HepG2 (cell line): ENCODE data around the gene LYPD3. TPM values are rescaled to one million over a fixed set of nuclear protein-coding genes. Genes with fewer than 3 reads are reported as not detected.

ENCODE experiments used
- ATAC-seq: fragments of 200-7000 bp; cut with Tn5 transposase; 3 replicates; pipeline ENCODE4 v1.9.1; 2020; ENCODE audit warnings: mild to moderate bottlenecking, moderate library complexity
- BruUV-seq: library from RNA; stranded (reverse); fragments of 400-500 nt; replicated peaks from 2 replicates; lab custom pipeline; 2021; lab: Mats Ljungman, UMichigan
- CTCF ChIA-PET: fragments of 300-600 bp; formaldehyde crosslinking; extraction: SDS; loops from one replicate; lab custom pipeline; 2021; ENCODE audit warnings: low total read pairs, inconsistent platforms, low intra/inter-chr PET ratio; lab: Yijun Ruan, JAX
- POLR2A ChIA-PET: fragments of 350-600 bp; sonication (Branson Sonifier 250); formaldehyde crosslinking; loops from one replicate; lab custom pipeline; 2020; ENCODE audit warnings: antibody characterized with exemption, inconsistent platforms; lab: Yijun Ruan, JAX
- DNase-seq: peaks from one replicate; pipeline ENCODE4 v3.0.0-alpha.2; 2015; ENCODE audit warnings: low spot score
- FAIRE-seq: peaks from 3 replicates; lab custom pipeline; 2011; peaks lifted over from hg19 to GRCh38; lab: Jason Lieb, UNC
- H2AFZ ChIP-seq: one replicate; pipeline ENCODE4 v1.6.1; 2011; ENCODE audit warnings: low read length, inconsistent platforms
- H3K27ac ChIP-seq: fragments of 300-600 bp; 3 replicates; pipeline ENCODE4 v1.8.0; 2011; ENCODE audit warnings: mixed run types, mild to moderate bottlenecking, mixed read lengths, low read length, inconsistent platforms; ENCODE audit not compliant: insufficient read depth; ENCODE audit errors: extremely low read length
- H3K27me3 ChIP-seq, 2 experiments: fragments of 200-600 bp in 1 of 2; 2 replicates in 1 of 2; 3 replicates in 1 of 2; pipeline versions ENCODE4 v1.6.0 to v1.8.0; 2011; ENCODE audit warnings: low read length in 2 of 2, mild to moderate bottlenecking in 2 of 2, moderate library complexity in 2 of 2, inconsistent platforms in 1 of 2; ENCODE audit not compliant: insufficient read depth in 2 of 2, control insufficient read depth in 1 of 2
- H3K36me3 ChIP-seq, 2 experiments: fragments of 200-600 bp in 1 of 2; replicated peaks in 1 of 2; 2 replicates in 1 of 2; 3 replicates in 1 of 2; pipeline versions ENCODE4 v1.5.1 to v1.8.0; 2011; ENCODE audit warnings: low read length in 2 of 2, inconsistent platforms in 1 of 2; ENCODE audit not compliant: insufficient read depth in 2 of 2, control insufficient read depth in 1 of 2
- H3K4me1 ChIP-seq: 2 replicates; pipeline ENCODE4 v1.5.1; 2012; ENCODE audit warnings: low read length, inconsistent platforms; ENCODE audit not compliant: insufficient read depth
- H3K4me2 ChIP-seq: 2 replicates; pipeline ENCODE4 v1.6.0; 2011; ENCODE audit warnings: low read depth, low read length, inconsistent platforms
- H3K4me3 ChIP-seq, 3 experiments: fragments of 200-600 bp in 1 of 3; sonication (generic), shearing (Covaris generic) in 1 of 3; replicated peaks in 1 of 3; 2 replicates each; pipeline ENCODE4 v1.5.1; 2011 to 2016; ENCODE audit warnings: low read length in 3 of 3, inconsistent platforms in 2 of 3, low read depth in 2 of 3, mild to moderate bottlenecking in 2 of 3, control low read depth in 1 of 3, mixed read lengths in 1 of 3; ENCODE audit not compliant: insufficient read depth in 1 of 3
- H3K79me2 ChIP-seq: one replicate; pipeline ENCODE4 v1.6.1; 2011; ENCODE audit warnings: low read length, inconsistent platforms; ENCODE audit not compliant: insufficient read depth
- H3K9ac ChIP-seq: 2 replicates; pipeline ENCODE4 v1.6.0; 2011; ENCODE audit warnings: mild to moderate bottlenecking, low read depth, low read length, inconsistent platforms; ENCODE audit not compliant: insufficient read depth
- H3K9me3 ChIP-seq: 2 replicates; pipeline ENCODE4 v1.5.1; 2012; ENCODE audit warnings: mild to moderate bottlenecking, low read length
- H4K20me1 ChIP-seq: 2 replicates; pipeline ENCODE4 v1.6.0; 2011; ENCODE audit warnings: inconsistent platforms, mild to moderate bottlenecking, low read length, moderate library complexity; ENCODE audit not compliant: insufficient read depth
- AGO2 ChIP-seq: fragments of 200-400 bp; formaldehyde crosslinking; optimal IDR thresholded peaks from 2 replicates; pipeline ENCODE3; 2017; ENCODE audit warnings: mild to moderate bottlenecking, low read depth, low read length, moderate library complexity
- BORCS8-MEF2B ChIP-seq: sonication (generic); formaldehyde crosslinking; IDR thresholded peaks from 2 replicates; pipeline ENCODE4 v1.8.0; 2022; ENCODE audit warnings: mild to moderate bottlenecking, missing genetic modification reagents
- CBX1 ChIP-seq: IDR thresholded peaks from one replicate; pipeline ENCODE4 v1.6.1; 2016; ENCODE audit warnings: antibody characterized with exemption, low read depth
- GABPA ChIP-seq, 2 experiments: IDR thresholded peaks; 2 replicates each; pipeline ENCODE4 v1.6.1; 2011 to 2016; ENCODE audit warnings: low read depth in 2 of 2, low read length in 1 of 2, missing biosample characterization in 1 of 2, missing genetic modification characterization in 1 of 2
- HNF4A ChIP-seq: sonication (generic); formaldehyde crosslinking; IDR thresholded peaks from 2 replicates; pipeline ENCODE4 v1.4.0; 2020; ENCODE audit warnings: missing genetic modification reagents
- HOXD1 ChIP-seq: sonication (generic); formaldehyde crosslinking; IDR thresholded peaks from 2 replicates; pipeline ENCODE4 v1.5.0; 2020; ENCODE audit warnings: missing genetic modification reagents
- NR2C2 ChIP-seq: sonication (generic); formaldehyde crosslinking; IDR thresholded peaks from 2 replicates; pipeline ENCODE4 v1.4.0; 2020; ENCODE audit warnings: missing genetic modification reagents, mild to moderate bottlenecking, moderate library complexity, borderline replicate concordance
- TRIM24 ChIP-seq: sonication (generic); formaldehyde crosslinking; IDR thresholded peaks from 2 replicates; pipeline ENCODE4 v1.8.0; 2022; ENCODE audit warnings: mild to moderate bottlenecking, missing genetic modification reagents
- ZBTB8A ChIP-seq: sonication (generic); formaldehyde crosslinking; IDR thresholded peaks from 2 replicates; pipeline ENCODE4 v1.4.0; 2020; ENCODE audit warnings: mild to moderate bottlenecking, low read depth, missing genetic modification reagents, borderline replicate concordance
- ZIK1 ChIP-seq: sonication (generic); formaldehyde crosslinking; IDR thresholded peaks from 2 replicates; pipeline ENCODE4 v1.5.0; 2020; ENCODE audit warnings: mild to moderate bottlenecking, low read depth, missing genetic modification reagents, borderline replicate concordance
- WGBS: methylation state at CpG from one replicate; pipeline ENCODE4 v1.1.6; 2017; ENCODE audit warnings: low lambda C conversion rate; 5-methylcytosine and 5-hydroxymethylcytosine counted together
- in situ Hi-C: cut with HindIII; loops from 2 replicates; pipeline ENCODE4 v1.10.0; 2017; ENCODE audit warnings: low pct_unique_long_range_greater_than_20kb; ENCODE audit not compliant: extremely low pct_ligation_motif_present
- intact Hi-C: fragments of 100-400 bp; cut with micrococcal nuclease; formaldehyde crosslinking; loops from one replicate; pipeline ENCODE4 v1.10.0; 2022; ENCODE audit not compliant: unreplicated experiment
- polyA plus RNA-seq, 8 experiments: library from polyadenylated mRNA; depleted of rRNA in 3 of 8; stranded (reverse) in 7 of 8; unstranded in 1 of 8; fragments of >200 nt; fragmentation: Illumina TruSeq in 4 of 8; extraction: Trizol in 4 of 8; gene quantifications; 2 replicates each; pipeline versions ENCODE4 v1.2.1 to v1.2.3, GENCODE V29; 2011 to 2016; ENCODE audit warnings: low read depth in 4 of 8, missing spikeins in 1 of 8, mixed read lengths in 1 of 8; ENCODE audit not compliant: insufficient read depth in 1 of 8
- total RNA-seq, 5 experiments: library from RNA; depleted of rRNA; stranded (reverse); fragments of >200 nt; fragmentation: Illumina TruSeq; extraction: Trizol; gene quantifications; 2 replicates each; pipeline ENCODE4 v1.2.3, GENCODE V29; 2016; ENCODE audit warnings: low read depth in 1 of 5
- TF ChIP-seq, protein P1 (sequence below): sonication (generic); formaldehyde crosslinking; IDR thresholded peaks from 2 replicates; pipeline ENCODE4 v1.4.0; 2020; ENCODE audit warnings: missing genetic modification reagents, borderline replicate concordance
- TF ChIP-seq, protein P2 (sequence below): sonication (generic); formaldehyde crosslinking; IDR thresholded peaks from 2 replicates; pipeline ENCODE4 v1.4.0; 2020; ENCODE audit warnings: missing genetic modification reagents, borderline replicate concordance

Gene LYPD3
- total and polyA plus RNA-seq, 2 of the 13 experiments (the other 11 are each of a cell fraction or from before 2014, with no cell fraction given): 0.51 to 1.5 TPM

DNA sequence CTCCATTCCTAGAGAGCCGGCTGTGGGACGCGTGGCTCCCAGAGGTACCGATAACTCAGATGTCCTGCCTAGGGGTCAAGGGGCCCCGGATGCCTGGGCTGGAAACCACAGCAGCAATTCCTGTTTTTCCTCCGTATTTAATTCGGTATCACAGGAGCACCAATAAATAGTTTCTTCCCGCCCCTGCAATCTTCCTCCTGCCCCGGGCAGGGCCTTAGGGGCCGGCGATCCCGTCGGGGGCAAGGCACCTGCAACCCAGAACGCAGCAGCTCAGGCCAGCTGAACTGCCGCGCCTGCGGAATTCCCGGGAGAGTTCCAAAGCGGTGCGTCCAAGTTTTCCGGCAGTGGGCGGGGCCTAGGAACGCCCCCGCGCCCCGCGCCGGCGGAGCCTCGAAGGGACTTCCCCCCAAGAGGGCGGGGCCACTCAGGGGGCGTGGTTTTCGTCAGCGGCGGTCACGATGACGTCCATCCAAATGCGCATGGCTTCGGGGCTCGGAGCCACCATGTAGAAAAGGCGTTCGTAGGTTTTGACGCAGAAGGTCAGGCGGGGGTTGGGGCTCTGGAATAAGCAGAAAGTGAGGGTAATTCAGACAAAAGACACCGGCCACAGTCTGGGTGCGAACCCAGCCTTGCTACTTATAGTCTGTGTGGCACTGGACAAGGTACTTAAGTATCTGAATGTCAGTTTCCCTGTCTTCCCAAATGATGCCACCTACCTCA, 9.7 kb upstream of the LYPD3 start:
- 96% methylated on average over 46 of the region's 46 CpGs for WGBS
- Histone ChIP-seq H3K27ac (no peak overlapping the region), H2AFZ (no peak overlapping the region), H3K4me3 (no peak overlapping the region)
- intact Hi-C loops: no loop called here
- no TSS peak for BruUV-seq
- DNase-seq: no peak
- peak; percentile 64 for TF ChIP-seq AGO2
- no peak for TF ChIP-seq HOXD1 (CRISPR knock-in tag)
- TF ChIP-seq, all 625 proteins: peak for 1
- Histone ChIP-seq H3K9ac (no peak overlapping the region), H3K4me2 (no peak overlapping the region), H3K4me1 (no peaks in the 10 kb centered on the region), H4K20me1 (no peaks in the 10 kb centered on the region), H3K79me2 (no peaks in the 10 kb centered on the region), H3K27me3 (no peaks in the 10 kb centered on the region), H3K36me3 (peaks cover 3 to 5% of the 10 kb centered on the region in 2 experiments; a peak in 2 of 5 replicates), H3K9me3 (no peaks in the 10 kb centered on the region)
- in situ Hi-C loops: no loop called here
- ATAC-seq (no peak), FAIRE-seq (no peak)
- ChIA-PET POLR2A (interaction anchor here (2.5 kb wide), 1 partner anchor 29 kb away, joined by 10 read pairs; the partner anchor contains the start of gene PHLDB3), CTCF (no interaction called here)

GRCh38 chr19:43474487-43474886, 9.1 kb upstream of the LYPD3 start:
- POLR2A ChIA-PET: interaction anchor here (2.5 to 2.8 kb wide), 2 partner anchors 11 to 30 kb away, joined by 10 read pairs; partner anchors contain the start of gene PHLDB3

More at GRCh38 chr19:43474487-43474886, 9.1 kb upstream of the LYPD3 start:
- H3K9ac ChIP-seq: no peak overlapping the region
- CTCF ChIA-PET: no interaction called here
- no peaks in the 10 kb centered on the region for H3K9me3 ChIP-seq
- H3K36me3 ChIP-seq: peaks cover 3 to 5% of the 10 kb centered on the region in 2 experiments; a peak in 2 of 5 replicates
- ATAC-seq (no peak), DNase-seq (no peak), FAIRE-seq (no peak)
- H4K20me1 ChIP-seq: no peaks in the 10 kb centered on the region
- intact Hi-C loops: no loop called here
- peaks cover 1% of the 10 kb centered on the region for H3K4me1 ChIP-seq
- no peaks in the 10 kb centered on the region for H3K27me3 ChIP-seq
- H2AFZ ChIP-seq: no peak overlapping the region
- no peak overlapping the region for H3K27ac ChIP-seq
- WGBS: 96% methylated on average over 4 of the region's 4 CpGs
- no peak overlapping the region for H3K4me2 ChIP-seq
- BruUV-seq: no TSS peak
- H3K4me3 ChIP-seq: no peak overlapping the region
- in situ Hi-C loops: no loop called here
- no peaks in the 10 kb centered on the region for H3K79me2 ChIP-seq
- no peak for TF ChIP-seq HNF4A (CRISPR knock-in tag)
- TF ChIP-seq NR2C2 (CRISPR knock-in tag): no peak
- TF ChIP-seq AGO2: no peak
- TF ChIP-seq ZIK1 (CRISPR knock-in tag): no peak
- TF ChIP-seq CBX1: no peak
- TF ChIP-seq, protein P1, sequence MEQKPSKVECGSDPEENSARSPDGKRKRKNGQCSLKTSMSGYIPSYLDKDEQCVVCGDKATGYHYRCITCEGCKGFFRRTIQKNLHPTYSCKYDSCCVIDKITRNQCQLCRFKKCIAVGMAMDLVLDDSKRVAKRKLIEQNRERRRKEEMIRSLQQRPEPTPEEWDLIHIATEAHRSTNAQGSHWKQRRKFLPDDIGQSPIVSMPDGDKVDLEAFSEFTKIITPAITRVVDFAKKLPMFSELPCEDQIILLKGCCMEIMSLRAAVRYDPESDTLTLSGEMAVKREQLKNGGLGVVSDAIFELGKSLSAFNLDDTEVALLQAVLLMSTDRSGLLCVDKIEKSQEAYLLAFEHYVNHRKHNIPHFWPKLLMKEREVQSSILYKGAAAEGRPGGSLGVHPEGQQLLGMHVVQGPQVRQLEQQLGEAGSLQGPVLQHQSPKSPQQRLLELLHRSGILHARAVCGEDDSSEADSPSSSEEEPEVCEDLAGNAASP (CRISPR knock-in tag): no peak
- no peak for TF ChIP-seq TRIM24
- TF ChIP-seq GABPA (IDR thresholded peaks at IDR 0.05; ENCODE audit: low read depth, low read length): no peak
- no peak for TF ChIP-seq GABPA (CRISPR knock-in tag; IDR thresholded peaks at IDR 0.05; ENCODE audit: low read depth)
- no peak for TF ChIP-seq ZBTB8A (CRISPR knock-in tag)
- TF ChIP-seq, protein P2, sequence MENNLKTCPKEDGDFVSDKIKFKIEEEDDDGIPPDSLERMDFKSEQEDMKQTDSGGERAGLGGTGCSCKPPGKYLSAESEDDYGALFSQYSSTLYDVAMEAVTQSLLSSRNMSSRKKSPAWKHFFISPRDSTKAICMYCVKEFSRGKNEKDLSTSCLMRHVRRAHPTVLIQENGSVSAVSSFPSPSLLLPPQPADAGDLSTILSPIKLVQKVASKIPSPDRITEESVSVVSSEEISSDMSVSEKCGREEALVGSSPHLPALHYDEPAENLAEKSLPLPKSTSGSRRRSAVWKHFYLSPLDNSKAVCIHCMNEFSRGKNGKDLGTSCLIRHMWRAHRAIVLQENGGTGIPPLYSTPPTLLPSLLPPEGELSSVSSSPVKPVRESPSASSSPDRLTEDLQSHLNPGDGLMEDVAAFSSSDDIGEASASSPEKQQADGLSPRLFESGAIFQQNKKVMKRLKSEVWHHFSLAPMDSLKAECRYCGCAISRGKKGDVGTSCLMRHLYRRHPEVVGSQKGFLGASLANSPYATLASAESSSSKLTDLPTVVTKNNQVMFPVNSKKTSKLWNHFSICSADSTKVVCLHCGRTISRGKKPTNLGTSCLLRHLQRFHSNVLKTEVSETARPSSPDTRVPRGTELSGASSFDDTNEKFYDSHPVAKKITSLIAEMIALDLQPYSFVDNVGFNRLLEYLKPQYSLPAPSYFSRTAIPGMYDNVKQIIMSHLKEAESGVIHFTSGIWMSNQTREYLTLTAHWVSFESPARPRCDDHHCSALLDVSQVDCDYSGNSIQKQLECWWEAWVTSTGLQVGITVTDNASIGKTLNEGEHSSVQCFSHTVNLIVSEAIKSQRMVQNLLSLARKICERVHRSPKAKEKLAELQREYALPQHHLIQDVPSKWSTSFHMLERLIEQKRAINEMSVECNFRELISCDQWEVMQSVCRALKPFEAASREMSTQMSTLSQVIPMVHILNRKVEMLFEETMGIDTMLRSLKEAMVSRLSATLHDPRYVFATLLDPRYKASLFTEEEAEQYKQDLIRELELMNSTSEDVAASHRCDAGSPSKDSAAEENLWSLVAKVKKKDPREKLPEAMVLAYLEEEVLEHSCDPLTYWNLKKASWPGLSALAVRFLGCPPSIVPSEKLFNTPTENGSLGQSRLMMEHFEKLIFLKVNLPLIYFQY (CRISPR knock-in tag): no peak
- TF ChIP-seq BORCS8-MEF2B (CRISPR knock-in tag): no peak
